Vagina (tissue), 2 donors: ENCODE data around the gene WDR48. TPM values are rescaled to one million over a fixed set of nuclear protein-coding genes. Genes with fewer than 3 reads are reported as not detected.

Experiments used
- DNase-seq, 2 donors: peaks; one replicate each; pipeline ENCODE4 v3.0.0-alpha.2; 2017; ENCODE audit errors: extremely low spot score in 2 of 2
- H3K27ac ChIP-seq: fragments of 200-600 bp; sonication (generic); one replicate; pipeline ENCODE4 v1.5.1; 2019
- H3K27me3 ChIP-seq: fragments of 200-600 bp; sonication (generic); one replicate; pipeline ENCODE4 v1.5.1; 2019
- H3K36me3 ChIP-seq, 2 donors: fragments of 200-600 bp; sonication (generic); one replicate each; pipeline ENCODE4 v1.5.1; 2017 to 2019
- H3K4me1 ChIP-seq: fragments of 200-600 bp; sonication (generic); one replicate; pipeline ENCODE4 v1.5.1; 2019
- H3K4me3 ChIP-seq, 2 donors: fragments of 200-600 bp; sonication (generic); 1 replicate in 1 of 2; 2 replicates in 1 of 2; pipeline ENCODE4 v1.5.1; 2016 to 2019
- H3K9me3 ChIP-seq: fragments of 200-600 bp; sonication (generic); one replicate; pipeline ENCODE4 v1.5.1; 2019
- POLR2AphosphoS5 ChIP-seq, 2 donors: sonication (generic); formaldehyde crosslinking; IDR thresholded peaks; one replicate each; pipeline ENCODE4 v1.9.0; 2017; ENCODE audit warnings: antibody characterized with exemption in 2 of 2, mild to moderate bottlenecking in 2 of 2, low read depth in 1 of 2; ENCODE audit not compliant: insufficient read depth in 1 of 2
- intact Hi-C: fragments of 100-400 bp; cut with DNase I; formaldehyde crosslinking; loops from one replicate; pipeline ENCODE4 v1.15.1; 2023
- microRNA-seq: library from miRNA; unstranded; fragments of <30 nt; microRNA quantifications from one replicate; pipeline ENCODE4, GENCODE V29; 2017; ENCODE audit warnings: borderline number of aligned reads, borderline replicate concordance
- small RNA-seq: library from RNA; depleted of rRNA; stranded (forward); fragments of <200 nt; gene quantifications from one replicate; pipeline ENCODE3, GENCODE V24; 2016
- total RNA-seq: library from RNA; depleted of rRNA; stranded (reverse); fragments of >200 nt; gene quantifications from one replicate; pipeline ENCODE4 v1.2.3, GENCODE V29; 2016
- TF ChIP-seq, protein P1 (sequence below), 3 experiments: fragments of 450-650 bp in 2 of 3; fragments of 200-600 bp in 1 of 3; sonication (generic) in 1 of 3; IDR thresholded peaks; one replicate each; pipeline ENCODE4 v1.5.1; 2017 to 2019; ENCODE audit warnings: antibody characterized with exemption in 3 of 3, mild to moderate bottlenecking in 2 of 3, moderate library complexity in 2 of 3

WDR48 gene
- total RNA-seq, 1 donor from 2014 or later = 43.7 TPM

- Histone ChIP-seq H3K9me3 (no peaks in the 10 kb centered on the region), H3K4me1 (peaks cover 84% of the 10 kb centered on the region), H3K4me3 (no peak overlapping the region), H3K27ac (peak overlapping the region; percentile 100), H3K36me3 (peaks cover 0 to 47% of the 10 kb centered on the region in 2 donors), H3K27me3 (no peaks in the 10 kb centered on the region)
- no peak for DNase-seq
- intact Hi-C loops = loop anchor here (5.0 kb wide), 1 partner anchor 39 kb away; the partner anchor contains the start of genes GORASP1 and TTC21A
- TF ChIP-seq POLR2AphosphoS5 (IDR thresholded peaks at IDR 0.05; ENCODE audit: insufficient read depth in 1 of 2, low read depth in 1 of 2) = no peak
- TF ChIP-seq, protein P1, sequence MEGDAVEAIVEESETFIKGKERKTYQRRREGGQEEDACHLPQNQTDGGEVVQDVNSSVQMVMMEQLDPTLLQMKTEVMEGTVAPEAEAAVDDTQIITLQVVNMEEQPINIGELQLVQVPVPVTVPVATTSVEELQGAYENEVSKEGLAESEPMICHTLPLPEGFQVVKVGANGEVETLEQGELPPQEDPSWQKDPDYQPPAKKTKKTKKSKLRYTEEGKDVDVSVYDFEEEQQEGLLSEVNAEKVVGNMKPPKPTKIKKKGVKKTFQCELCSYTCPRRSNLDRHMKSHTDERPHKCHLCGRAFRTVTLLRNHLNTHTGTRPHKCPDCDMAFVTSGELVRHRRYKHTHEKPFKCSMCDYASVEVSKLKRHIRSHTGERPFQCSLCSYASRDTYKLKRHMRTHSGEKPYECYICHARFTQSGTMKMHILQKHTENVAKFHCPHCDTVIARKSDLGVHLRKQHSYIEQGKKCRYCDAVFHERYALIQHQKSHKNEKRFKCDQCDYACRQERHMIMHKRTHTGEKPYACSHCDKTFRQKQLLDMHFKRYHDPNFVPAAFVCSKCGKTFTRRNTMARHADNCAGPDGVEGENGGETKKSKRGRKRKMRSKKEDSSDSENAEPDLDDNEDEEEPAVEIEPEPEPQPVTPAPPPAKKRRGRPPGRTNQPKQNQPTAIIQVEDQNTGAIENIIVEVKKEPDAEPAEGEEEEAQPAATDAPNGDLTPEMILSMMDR (IDR thresholded peaks at IDR 0.05) = no peak
These were observed 94.3 kb downstream of the WDR48 start for GRCh38 chr3:39146083-39146501.

Small RNA genes lying within 50 kb of the gene (microRNA-seq; reads per million reads assigned to microRNA genes)
- not detected for gene MIR6822

Small RNA genes lying within 50 kb of the gene (small RNA-seq; reads per million reads assigned to genes)
- not detected for gene RNU6-1227P

Other genes starting within 250 kb of the WDR48 start
- not detected for gene SCN10A, start 235.8 kb upstream of the WDR48 start, total RNA-seq
- not detected for gene SCN11A, start 72 bp upstream of the WDR48 start, total RNA-seq
- gene GORASP1, start 55.6 kb downstream of the WDR48 start, total RNA-seq = 45.9 TPM
- 8.8 TPM for gene TTC21A, start 55.7 kb downstream of the WDR48 start, total RNA-seq
- 99.7 TPM for gene CSRNP1, start 101.6 kb downstream of the WDR48 start, total RNA-seq
- not detected for gene XIRP1, start 140.6 kb downstream of the WDR48 start, total RNA-seq
- not detected for gene CX3CR1, start 228.0 kb downstream of the WDR48 start, total RNA-seq